Stimulated activated CD4-positive, alpha-beta T cell treated with anti-CD3 and anti-CD28 coated beads, Interleukin-4, amount 100 ng/mL, for 4 hours (primary cell): Measurements from ENCODE around the gene SCG2.
"Not testable (repeated sequence)": the region's sequence is repeated elsewhere in the genome, so short reads cannot be mapped to it uniquely, and the experiment has no call there.

Experiments used
- DNase-seq, 2 experiments: peaks; one replicate each; pipeline ENCODE4 v3.0.0-alpha.2; 2020

The SCG2 gene

GRCh38 chr2:223607476-223607875 is 5.3 kb upstream of the SCG2 start:
- no peak for DNase-seq

- DNase-seq: no peak
Measured at GRCh38 chr2:223606946-223607345, 4.8 kb upstream of the SCG2 start.

GRCh38 chr2:223604231-223604630 is 2.1 kb upstream of the SCG2 start:
- no peak for DNase-seq

GRCh38 chr2:223602972-223603371 is 811 bp upstream of the SCG2 start:
- no peak for DNase-seq

GRCh38 chr2:223601018-223601417 is 1.1 kb downstream of the SCG2 start:
- no peak for DNase-seq

GRCh38 chr2:223599640-223600380 is 2.4 kb downstream of the SCG2 start:
- no peak for DNase-seq

- no peak for DNase-seq
Measured at GRCh38 chr2:223598994-223599639, 3.0 kb downstream of the SCG2 start.

GRCh38 chr2:223597076-223597475 is 5.1 kb downstream of the SCG2 start:
- DNase-seq: no peak

GRCh38 chr2:223596208-223596607 is 6.0 kb downstream of the SCG2 start:
- no peak for DNase-seq

- DNase-seq: no peak
Measured at GRCh38 chr2:223594831-223595230, 7.3 kb downstream of the SCG2 start.

- DNase-seq: no peak
Measured at GRCh38 chr2:223594259-223594658, 7.9 kb downstream of the SCG2 start.

GRCh38 chr2:223592689-223593088 is 9.5 kb downstream of the SCG2 start:
- DNase-seq: not testable (repeated sequence)

GRCh38 chr2:223591596-223591995 is 10.6 kb downstream of the SCG2 start:
- no peak for DNase-seq

- no peak for DNase-seq
Measured at GRCh38 chr2:223590964-223591363, 11.2 kb downstream of the SCG2 start.

- DNase-seq: no peak
Measured at GRCh38 chr2:223589901-223590300, 12.3 kb downstream of the SCG2 start.

GRCh38 chr2:223588251-223588650 is 13.9 kb downstream of the SCG2 start:
- DNase-seq: no peak

GRCh38 chr2:223587301-223587700 is 14.9 kb downstream of the SCG2 start:
- DNase-seq: no peak

GRCh38 chr2:223586261-223586660 is 15.9 kb downstream of the SCG2 start:
- DNase-seq: no peak

- no peak for DNase-seq
Measured at GRCh38 chr2:223585666-223586065, 16.5 kb downstream of the SCG2 start.

GRCh38 chr2:223582001-223582400 is 20.2 kb downstream of the SCG2 start:
- no peak for DNase-seq

- DNase-seq: no peak
Measured at GRCh38 chr2:223580951-223581350, 21.2 kb downstream of the SCG2 start.

GRCh38 chr2:223578846-223579245 is 23.3 kb downstream of the SCG2 start:
- no peak for DNase-seq

GRCh38 chr2:223576873-223577272 is 25.3 kb downstream of the SCG2 start:
- no peak for DNase-seq

- no peak for DNase-seq
Measured at GRCh38 chr2:223570784-223571183, 31.4 kb downstream of the SCG2 start.

GRCh38 chr2:223566396-223566795 is 35.8 kb downstream of the SCG2 start:
- no peak for DNase-seq
